ENCODE results near the gene UBN2.
A peak's percentile ranks its signal among the peaks of the same experiment; 100 is the strongest.
"Not testable (repeated sequence)": the region's sequence is repeated elsewhere in the genome, so short reads cannot be mapped to it uniquely, and the experiment has no call there.

Gene UBN2

DNA sequence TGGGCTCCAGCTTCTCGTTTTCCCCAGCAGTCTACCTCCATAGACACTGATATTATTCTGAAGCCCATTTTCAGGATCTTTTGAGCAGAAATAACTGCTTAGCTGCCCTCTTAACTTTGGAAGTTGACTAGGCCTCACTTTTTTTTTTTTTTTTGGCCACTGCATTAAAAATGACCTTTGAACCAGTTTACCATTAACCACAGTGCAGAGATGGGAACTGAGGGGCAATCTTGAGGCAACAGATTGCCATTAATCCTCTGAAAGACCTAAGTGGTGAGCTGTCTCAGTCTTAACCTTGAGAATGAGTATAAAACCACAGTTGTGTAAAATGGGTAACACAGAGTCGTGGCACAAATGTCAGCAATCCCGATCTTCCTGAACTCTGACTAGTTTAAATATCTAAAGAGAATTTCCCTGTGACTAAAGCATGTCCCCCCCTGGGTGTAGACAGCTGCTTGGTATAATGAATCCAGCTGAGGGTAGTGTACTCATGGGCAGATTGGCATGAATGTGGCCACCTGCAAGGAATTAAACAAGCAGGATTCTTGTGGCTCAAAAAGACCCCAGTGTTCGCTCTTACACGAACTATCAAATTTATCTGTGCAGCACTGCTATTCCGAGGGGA lies 64.0 kb downstream of the UBN2 start:
- DNase-seq (ENCODE audit: low spot score): no peak

DNA sequence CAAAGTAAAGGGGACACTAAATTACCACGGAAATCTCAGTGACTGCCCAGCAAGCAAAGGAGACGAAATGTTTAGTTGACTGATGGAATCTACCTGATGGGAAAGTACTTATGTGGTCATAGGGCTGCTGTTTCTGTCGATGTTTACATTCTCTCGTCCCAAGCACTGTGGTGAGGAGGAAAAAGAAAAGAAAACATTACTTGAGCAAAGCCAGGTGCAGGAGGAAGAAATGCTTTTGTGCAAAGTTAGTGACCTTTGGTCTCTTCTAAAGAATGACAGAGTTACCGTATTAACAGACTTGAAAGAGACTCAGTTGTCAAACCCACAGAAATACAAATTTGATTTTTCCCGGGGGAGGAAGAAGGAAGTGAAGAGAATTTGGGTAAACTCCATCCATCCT lies 66.8 kb downstream of the UBN2 start:
- DNase-seq (ENCODE audit: low spot score): no peak

DNA sequence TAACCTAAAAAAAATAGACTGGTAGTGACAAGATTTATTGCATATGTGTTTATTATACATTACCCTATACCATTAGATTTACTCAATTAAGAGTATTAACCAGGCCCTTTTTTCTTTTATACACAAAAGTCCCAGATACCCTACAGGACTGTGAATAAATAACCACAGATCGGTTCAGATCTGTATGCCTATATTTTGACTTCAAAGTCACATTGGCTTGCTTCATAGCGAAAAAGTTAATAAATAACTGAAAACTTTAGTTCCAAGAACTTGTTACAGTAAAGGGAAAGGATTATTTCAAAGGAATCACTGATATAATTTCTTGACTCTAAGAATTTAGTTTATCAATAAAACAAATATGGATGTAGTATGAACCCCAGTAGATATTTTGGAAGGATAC lies 68.3 kb downstream of the UBN2 start:
- DNase-seq (ENCODE audit: low spot score): no peak

DNA sequence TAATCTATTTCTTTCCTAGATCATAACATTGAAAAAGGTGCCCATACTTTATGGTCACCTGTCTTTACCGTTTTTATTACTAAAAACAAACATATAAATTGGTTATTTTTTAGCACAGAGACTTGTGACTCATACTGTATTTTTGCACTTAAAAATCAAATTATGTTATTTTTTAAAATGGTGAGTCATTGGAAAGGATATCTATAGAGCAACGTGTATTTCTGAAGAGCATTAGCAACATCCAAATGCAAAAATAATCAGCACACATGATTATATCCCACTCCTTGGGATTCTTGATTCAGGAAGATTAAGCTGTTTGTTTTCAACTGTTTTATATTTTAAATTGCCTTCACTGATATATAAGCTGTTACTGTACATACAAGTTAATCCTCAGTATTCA lies 69.4 kb downstream of the UBN2 start:
- DNase-seq (ENCODE audit: low spot score): no peak

DNA sequence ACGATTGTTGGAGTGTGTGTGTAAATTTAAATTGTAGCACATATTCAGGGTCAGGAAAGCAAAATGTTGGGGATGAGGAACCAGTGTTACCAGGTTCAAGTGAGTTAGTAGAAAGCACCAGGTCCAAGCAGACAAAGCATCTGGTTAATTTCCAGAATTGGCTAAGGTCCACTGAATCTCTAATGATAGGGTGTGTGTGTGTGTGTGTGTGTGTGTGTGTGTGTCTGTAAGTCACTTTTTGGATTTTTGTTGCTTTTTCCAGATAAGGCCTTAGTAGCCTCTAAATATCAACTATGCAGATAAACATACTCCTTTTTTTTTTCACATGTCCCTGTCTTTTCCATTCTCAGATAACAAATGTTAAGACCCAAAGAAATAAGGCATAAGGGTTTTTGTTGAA lies 73.5 kb downstream of the UBN2 start:
- no peak for DNase-seq (ENCODE audit: low spot score)

DNA sequence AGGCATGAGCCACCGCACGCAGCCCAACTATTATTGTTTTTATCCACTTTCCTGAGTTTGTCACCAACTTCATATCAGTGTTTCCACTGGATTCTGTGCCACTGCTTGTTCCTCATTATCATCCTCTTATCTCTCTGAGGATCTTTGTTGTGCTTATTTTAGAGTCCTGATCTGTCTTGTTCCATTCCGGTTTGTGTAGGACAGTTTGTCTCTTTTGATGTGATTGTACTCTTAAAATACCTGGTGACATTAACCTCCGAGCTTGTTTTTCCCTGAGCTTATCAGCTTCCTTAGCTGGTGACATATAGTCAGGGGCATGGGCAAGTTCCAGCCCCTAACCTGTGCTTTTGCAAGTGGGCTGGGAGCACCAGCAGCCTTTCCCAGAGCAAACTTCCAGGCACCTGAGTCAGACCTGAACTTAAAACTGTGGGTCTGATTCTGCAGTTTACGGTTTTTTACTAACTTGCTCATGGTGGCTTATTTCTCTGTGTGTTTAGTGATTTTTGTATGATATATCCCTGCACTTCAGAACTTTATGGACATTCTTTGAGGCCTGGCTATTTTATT lies 87.0 kb downstream of the UBN2 start:
- no peak for DNase-seq (ENCODE audit: low spot score)

DNA sequence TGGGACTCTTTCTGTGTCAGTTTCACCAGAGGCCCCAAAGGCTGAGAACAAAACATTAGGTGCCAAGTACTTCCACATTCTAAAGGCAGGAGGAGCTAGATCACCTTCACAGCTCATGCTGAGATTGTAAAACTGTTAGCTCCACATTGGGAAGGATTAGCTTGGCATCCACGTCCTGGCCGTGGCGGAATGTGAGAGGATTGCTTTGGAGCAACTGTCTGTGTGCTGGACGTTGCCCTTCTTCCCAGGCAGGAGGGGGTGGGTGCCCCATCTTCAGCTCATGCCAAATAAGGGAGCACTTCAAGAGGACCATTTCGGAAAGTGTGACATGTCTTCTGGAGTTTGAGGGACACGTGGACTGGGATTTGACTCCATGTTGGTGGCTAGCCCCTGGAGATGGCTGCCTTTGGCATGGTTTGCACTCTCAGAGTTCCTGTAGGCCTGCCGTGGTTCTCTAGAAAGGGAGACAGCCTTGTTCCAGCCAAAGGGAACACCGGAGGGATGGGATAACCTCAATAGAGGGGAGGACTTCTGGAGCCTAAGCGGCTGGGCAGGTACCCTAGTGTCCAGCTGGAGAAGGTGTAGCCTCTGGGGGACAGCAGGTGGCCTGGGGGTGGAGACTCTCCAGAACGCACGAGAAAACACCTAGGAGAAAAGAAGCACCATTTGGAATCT lies 90.2 kb downstream of the UBN2 start:
- DNase-seq (ENCODE audit: low spot score): no peak

DNA sequence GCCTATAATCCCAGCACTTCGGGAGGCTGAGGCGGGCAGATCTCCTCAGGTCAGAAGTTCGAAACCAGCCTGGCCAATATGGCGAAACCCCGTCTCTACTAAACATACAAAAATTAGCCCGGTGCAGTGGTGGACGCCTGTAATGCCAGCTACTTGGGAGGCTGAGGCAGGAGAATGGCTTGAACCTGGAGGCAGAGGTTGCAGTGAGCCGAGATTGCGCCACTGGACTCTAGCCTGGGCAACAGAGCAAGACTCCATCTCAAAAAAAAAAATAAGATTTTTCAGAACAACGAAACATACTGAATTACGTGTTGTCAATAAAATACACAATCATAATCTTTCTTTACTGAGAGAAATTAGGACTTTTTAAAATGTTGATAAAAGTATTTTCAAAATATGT lies 93.7 kb downstream of the UBN2 start:
- DNase-seq (ENCODE audit: low spot score): not testable (repeated sequence)

DNA sequence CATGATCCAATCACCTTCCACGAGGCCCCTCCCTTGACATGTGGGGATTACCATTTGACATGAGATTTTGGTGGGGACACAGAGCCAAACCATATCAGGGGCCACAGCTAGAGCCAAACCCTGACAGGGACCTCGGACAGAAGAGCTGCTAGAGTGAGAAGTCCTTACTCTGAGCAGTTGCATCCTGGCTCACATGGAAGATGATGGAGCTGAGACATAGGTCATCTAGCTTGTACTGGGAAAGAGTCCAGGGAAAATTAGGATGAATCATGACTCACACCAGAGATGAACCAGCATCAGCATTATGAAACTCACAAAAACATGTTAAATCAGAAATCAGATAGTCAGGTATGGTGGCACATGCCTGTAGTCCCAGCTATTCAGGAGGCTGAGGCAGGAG lies 97.3 kb downstream of the UBN2 start:
- no peak for DNase-seq (ENCODE audit: low spot score)

DNA sequence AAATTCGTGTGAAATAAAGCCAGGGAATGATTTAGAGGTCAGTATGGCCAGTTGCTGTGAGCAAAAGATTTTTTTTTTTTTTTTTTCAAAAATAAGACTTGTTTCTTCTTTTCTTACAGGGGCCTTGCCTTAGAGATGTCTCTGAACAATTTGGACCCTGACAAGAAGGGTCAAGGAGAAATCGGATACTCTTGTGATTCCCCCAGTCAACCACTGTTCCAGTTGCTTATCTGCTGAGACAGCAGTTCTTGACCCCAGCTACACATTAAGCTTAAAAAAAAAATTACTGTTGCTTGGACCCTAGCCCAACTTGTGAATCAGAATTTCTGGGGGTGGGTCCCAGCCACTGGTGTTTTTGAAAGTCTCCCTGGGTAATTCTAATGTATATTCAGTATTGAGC lies 98.1 kb downstream of the UBN2 start:
- no peak for DNase-seq (ENCODE audit: low spot score)

DNA sequence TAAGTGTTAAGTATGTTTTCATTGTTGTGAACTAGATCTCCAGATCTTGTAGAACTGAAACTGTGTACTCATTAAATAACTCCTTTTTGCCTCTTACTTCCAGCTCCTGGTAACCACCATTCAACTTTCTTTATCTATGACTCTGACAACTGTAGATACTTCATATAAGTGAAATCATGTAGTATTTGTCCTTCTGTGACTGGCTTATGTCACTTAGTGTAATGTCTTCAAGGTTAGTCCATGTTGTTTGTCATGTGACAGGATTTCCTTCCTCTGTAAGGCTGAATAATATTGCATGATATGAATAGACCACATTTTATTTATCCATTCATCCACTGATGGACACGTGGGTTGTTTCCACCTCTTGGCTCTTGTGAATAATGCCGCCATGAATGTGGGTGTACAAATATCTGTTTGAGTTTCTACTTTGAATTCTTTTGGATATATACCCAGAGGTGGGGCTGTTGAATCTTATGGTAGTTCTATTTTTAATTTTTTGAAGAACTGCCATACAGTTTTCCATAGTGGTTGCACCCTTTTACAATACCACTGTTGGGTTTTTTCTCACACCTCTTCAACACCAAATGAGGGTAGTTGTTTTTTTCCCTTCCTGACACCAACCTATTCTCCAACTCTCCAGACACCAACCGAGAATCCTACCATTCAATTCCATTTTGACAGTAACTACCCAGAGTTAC lies 99.4 kb downstream of the UBN2 start:
- no peak for DNase-seq (ENCODE audit: low spot score)

DNA sequence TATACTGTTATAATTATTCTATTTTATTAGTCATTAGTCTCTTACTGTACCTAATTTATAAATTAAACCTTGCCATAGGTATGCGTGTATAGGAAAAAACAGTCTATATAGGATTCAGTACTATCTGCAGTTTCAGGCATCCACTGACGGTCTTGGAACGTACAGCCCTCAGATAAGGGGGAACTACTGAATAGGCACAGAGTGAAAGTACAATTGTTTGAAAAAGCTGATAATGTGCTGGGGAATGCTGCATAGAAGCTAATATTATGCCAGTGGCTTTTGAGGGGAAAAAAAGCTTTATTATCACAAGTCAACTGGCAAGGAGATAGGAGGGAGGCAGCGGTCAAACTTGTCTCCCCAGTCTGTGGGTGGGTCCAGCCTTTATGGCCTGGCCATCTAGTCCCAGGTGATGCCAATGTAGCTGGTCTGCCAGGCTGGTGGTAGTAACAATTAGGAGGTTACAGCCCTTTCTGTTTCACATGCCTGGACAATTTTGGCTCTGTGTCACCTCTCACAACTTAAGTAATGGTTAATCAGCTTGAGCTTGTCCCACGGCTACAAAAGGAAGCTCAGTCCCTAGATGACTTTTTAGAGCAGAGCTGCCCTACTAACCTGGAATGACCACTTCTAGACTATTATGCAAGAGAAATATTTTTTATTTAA lies 101.8 kb downstream of the UBN2 start:
- DNase-seq (ENCODE audit: low spot score): no peak

DNA sequence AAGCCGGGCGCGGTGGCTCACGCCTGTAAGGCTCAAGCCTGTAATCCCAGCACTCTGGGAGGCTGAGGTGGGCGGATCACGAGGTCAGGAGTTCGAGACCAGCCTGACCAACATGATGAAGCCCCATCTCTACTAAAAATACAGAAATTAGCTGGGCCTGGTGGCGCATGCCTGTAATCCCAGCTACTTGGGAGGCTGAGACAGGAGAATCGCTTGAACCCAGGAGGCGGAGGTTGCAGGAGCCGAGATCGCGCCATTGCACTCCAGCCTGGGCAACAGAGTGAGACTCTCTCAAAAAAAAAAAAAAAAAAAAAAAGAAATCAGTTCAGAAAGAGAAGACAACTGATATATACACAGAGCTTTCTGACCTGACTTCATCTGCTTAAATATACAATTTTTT lies 102.4 kb downstream of the UBN2 start:
- not testable (repeated sequence) for DNase-seq (ENCODE audit: low spot score)

DNA sequence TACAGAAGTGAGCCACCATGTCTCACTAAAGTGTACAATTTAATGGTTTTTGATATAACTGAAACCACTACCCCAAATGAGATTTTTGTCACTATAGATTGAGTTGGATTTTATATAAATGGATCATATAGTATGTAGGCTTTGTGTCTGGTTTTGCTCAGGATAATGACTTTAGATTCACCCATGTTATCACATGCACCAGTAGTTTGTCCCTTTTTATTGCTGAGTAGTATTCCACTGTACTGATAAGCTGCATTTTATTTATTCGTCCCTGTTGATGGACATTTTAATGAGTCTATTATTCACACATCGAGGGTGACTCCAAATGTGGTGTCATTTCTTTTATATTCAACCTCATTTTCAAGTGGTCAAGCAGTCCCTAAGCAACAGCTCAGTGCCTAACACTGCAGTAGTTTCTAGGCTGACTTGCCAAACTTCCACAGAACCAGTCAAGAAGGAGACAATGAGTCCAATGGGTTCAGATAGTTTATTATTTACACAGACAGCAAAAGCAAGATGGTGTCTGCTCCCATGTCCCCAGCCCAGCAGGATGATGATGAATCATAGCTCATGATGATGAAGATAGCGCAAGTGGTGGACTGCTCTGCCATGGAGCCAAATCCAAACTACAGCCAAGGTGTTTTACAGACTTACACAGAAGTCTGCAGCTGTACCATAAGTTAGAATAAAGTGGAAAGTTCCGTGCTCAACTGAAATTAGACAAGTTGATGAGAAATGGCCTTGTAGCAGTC lies 103.5 kb downstream of the UBN2 start:
- DNase-seq (ENCODE audit: low spot score): no peak

DNA sequence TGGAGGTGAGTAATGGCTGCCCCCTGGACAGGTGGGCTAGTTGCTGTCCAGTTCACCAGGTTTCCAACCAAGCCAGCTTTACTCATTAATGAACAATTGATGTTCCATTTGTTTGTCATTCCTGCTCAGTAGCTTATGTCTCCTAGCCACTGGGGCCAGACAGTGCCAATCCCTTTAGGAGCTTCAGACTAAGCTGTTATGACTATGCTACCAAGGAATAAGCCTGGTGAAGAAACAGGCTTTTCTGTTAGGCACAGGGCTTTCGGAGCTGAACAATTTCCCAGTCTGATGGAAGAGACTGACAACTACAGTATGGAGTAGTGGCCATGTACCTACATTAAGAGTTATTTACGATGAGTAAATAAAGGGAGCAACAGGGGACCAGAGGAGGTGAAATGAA lies 108.0 kb downstream of the UBN2 start:
- DNase-seq (ENCODE audit: low spot score): no peak

DNA sequence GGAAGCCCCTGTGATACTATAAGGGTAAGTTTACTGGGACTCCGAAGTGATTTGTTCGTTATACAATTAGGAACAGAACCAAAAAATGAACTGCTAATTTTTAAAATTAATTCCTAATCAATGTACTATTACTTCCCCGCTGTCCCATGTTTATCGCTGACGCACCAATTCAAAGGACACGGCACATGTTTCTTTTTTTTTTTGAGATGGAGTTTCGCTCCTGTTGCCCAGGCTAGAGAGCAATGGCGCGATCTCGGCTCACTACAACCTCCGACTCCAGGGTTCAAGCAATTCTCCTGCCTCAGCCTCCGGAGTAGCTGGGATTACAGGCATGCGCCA lies 108.6 kb downstream of the UBN2 start:
- DNase-seq (ENCODE audit: low spot score): no peak

DNA sequence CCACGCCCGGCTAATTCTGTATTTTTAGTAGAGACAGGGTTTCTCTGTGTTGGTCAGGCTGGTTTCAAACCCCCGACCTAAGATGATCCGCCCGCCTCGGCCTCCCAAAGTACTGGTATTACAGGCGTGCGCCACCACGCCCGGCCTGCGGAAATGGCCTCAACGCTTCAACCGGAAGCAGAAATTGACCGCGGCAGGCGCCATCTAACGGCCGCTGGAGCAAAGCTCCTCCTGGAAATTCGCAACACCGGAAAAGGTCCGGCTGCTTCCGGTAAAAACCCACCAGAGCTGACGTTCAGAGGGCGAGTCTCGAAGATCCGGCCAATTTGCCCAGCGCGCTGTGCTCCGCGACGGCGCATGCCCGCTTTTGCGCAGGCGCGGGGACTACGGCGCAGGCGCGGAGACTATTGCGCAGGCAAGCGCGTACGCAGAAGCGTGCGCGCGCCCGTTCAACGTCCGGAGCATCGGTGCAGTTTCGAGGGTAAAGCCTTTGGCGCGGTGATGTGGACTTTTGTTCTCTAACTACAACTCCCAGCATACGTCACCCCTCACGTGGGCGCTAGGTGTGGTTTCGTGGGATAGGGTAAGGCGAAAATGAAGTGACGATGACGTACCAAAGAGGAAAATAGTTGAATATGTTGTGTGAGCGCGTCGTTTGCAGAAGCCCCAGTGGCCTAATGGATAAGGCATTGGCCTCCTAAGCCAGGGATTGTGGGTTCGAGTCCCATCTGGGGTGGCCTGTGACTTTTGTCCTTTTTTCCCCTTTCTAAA lies 109.2 kb downstream of the UBN2 start:
- peak; percentile 96 for DNase-seq (ENCODE audit: low spot score)

DNA sequence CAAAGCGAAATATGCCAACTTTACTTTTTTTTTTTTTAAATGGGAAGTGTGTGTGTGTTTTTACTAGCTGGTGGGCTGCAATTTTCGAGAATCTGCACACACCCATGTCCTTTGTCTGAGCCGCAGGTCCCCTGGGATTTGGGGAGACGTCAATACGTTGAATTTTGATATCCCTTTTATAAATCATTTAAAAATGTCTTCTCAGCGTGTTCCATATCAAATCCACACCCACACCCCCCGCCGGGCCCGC lies 109.7 kb downstream of the UBN2 start:
- no peak for DNase-seq (ENCODE audit: low spot score)

DNA sequence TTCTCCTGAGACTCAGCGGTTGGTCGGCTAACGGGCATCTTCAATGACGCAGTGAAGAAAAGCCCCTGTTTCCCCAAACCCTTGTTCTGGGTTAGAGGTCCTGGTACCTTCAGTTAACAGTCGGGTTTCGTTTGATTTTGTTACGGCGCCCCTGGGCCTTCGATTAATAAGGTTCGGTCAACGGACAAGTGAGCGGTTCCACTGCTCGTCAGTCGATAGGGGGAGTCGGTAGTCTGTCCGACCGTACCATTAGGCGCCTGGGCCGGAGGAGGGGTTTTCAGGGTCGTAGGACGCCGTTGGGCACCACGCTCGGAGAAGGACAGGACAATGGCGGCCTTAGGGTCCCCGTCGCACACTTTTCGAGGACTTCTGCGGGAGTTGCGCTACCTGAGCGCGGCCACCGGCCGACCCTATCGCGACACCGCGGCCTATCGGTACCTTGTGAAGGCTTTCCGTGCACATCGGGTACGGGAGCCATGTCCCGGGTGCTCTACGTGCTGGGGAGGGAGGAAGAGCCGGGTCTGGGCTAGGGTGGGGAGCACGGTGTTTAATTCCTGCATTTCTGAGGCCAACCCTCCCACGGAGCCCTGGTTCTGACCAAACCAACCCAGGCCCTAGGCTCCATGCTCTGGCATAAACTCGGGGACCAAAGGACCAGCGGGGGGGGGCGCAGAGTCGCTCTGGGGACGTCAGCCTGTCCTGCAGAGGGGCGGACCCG lies 110.2 kb downstream of the UBN2 start, which contains the start of gene FMC1:
TSS of gene FMC1 (plus strand) at position 280 of the 718 bp plus-strand sequence. CDS start at position 328, 48 bp downstream.
- peak; percentile 94 for DNase-seq (ENCODE audit: low spot score)

DNA sequence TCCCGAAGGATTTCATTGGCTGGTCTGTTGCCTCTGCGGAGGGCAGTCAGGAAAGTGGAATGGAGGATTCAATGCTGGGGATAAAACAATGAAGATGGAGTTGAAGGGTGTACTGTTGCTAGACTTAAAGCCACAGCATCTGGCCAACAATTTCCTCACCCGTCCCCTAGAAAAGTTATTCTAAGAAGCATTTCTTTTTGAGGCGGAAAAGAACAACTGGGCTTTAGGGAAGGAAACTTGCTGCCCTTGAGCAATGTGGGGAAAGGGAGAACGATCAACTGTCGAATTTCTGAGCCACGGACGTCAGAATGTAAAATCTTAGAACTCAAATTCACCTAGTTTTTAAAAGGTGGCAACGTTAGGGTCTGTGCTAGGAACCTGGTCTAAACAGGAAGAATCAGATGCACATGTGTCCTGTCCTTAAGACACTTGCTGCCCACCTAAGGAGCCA lies 110.8 kb downstream of the UBN2 start:
- DNase-seq (ENCODE audit: low spot score): no peak

DNA sequence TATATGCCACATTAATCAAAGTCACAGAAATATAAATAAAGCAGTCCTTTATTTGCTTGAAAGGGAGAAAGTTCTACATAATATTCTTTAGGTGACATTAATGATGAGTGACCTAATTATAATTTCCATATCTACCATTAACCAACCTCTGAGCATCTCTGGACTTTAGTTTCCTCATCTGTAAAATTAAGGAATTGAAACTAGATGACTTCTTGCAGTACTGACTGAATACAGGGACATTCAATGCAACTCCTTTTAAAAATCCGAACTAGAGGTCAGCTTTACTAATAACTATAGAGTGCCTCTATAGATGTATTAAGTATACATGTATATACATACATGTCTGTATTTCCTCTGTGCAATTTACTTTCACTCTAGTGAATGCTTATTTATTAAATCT lies 114.0 kb downstream of the UBN2 start:
- DNase-seq (ENCODE audit: low spot score): no peak
